Colonic mucosa (tissue), 4 donors: Measurements from ENCODE around the gene IL19. TPM values are rescaled to one million over a fixed set of nuclear protein-coding genes. Genes with fewer than 3 reads are reported as not detected.
"Not testable (repeated sequence)": the region's sequence is repeated elsewhere in the genome, so short reads cannot be mapped to it uniquely, and the experiment has no call there.

Experiments
- DNase-seq: peaks from one replicate; pipeline ENCODE4 v3.0.0-alpha.2; 2020
- H3K27ac ChIP-seq: fragments of 200-600 bp; one replicate; pipeline ENCODE4 v1.8.0; 2021
- H3K27me3 ChIP-seq: fragments of 200-600 bp; one replicate; pipeline ENCODE4 v1.8.0; 2021
- H3K36me3 ChIP-seq: fragments of 200-600 bp; one replicate; pipeline ENCODE4 v1.8.0; 2021
- H3K4me1 ChIP-seq: fragments of 200-600 bp; one replicate; pipeline ENCODE4 v1.8.0; 2021; ENCODE audit warnings: mild to moderate bottlenecking
- H3K4me3 ChIP-seq: fragments of 200-600 bp; one replicate; pipeline ENCODE4 v1.8.0; 2021
- H3K9ac ChIP-seq, 2 donors: one replicate each; pipeline ENCODE4 v1.7.0; 2013; ENCODE audit warnings: control low read depth in 2 of 2, low read depth in 2 of 2, low read length in 2 of 2
- H3K9me3 ChIP-seq: fragments of 200-600 bp; one replicate; pipeline ENCODE4 v1.8.0; 2021
- CTCF ChIP-seq: fragments of 200-600 bp; IDR thresholded peaks from one replicate; pipeline ENCODE4 v1.8.0; 2022; ENCODE audit warnings: antibody characterized with exemption, mild to moderate bottlenecking
- intact Hi-C: fragments of 100-400 bp; cut with DNase I; formaldehyde crosslinking; loops from one replicate; pipeline ENCODE4 v1.14.1; 2022
- total RNA-seq, 2 donors: library from RNA; stranded (reverse); fragmentation: NEBNext Ultra II Directional in 1 of 2; extraction: Animal tissue kit (Norgen Biotek cat#: 25700) in 1 of 2; gene quantifications; one replicate each; pipeline ENCODE4 v1.2.1, GENCODE V29; 2021
- donor health status: healthy.
- donor health status: DM: no; HTN: no; CAD: no.
- donor health status: DM: no; HTN: no; CAD: no.

Gene IL19
- total RNA-seq, 2 donors from 2014 or later = 0.40 TPM; not detected in 1

- TF ChIP-seq CTCF = no peak
- no peak for DNase-seq
- Histone ChIP-seq H3K27ac (no peak overlapping the region), H3K27me3 (no peaks in the 10 kb centered on the region), H3K4me3 (no peak overlapping the region), H3K9ac (no peak overlapping the region), H3K36me3 (no peaks in the 10 kb centered on the region), H3K4me1 (no peaks in the 10 kb centered on the region), H3K9me3 (no peaks in the 10 kb centered on the region)
- intact Hi-C loops = no loop called here
Measured at GRCh38 chr1:206851341-206852010, 80.9 kb downstream of the IL19 start.

- H3K36me3 ChIP-seq, DNase-seq, H3K9ac ChIP-seq, H3K27me3 ChIP-seq, intact Hi-C loops, H3K4me3 ChIP-seq, H3K4me1 ChIP-seq, H3K9me3 ChIP-seq, H3K27ac ChIP-seq: not testable (repeated sequence)
Measured at GRCh38 chr1:206852662-206853061, 82.1 kb downstream of the IL19 start.

- H3K9ac ChIP-seq, H3K27ac ChIP-seq, H3K4me1 ChIP-seq, intact Hi-C loops, H3K4me3 ChIP-seq, H3K9me3 ChIP-seq, H3K36me3 ChIP-seq, H3K27me3 ChIP-seq, DNase-seq: not testable (repeated sequence)
Measured at GRCh38 chr1:206853696-206854095, 83.1 kb downstream of the IL19 start.

- TF ChIP-seq CTCF = no peak
- Histone ChIP-seq H3K27me3 (no peaks in the 10 kb centered on the region), H3K9ac (no peak overlapping the region), H3K36me3 (no peaks in the 10 kb centered on the region), H3K4me1 (no peaks in the 10 kb centered on the region), H3K27ac (no peak overlapping the region), H3K9me3 (no peaks in the 10 kb centered on the region), H3K4me3 (no peak overlapping the region)
- DNase-seq = no peak
- intact Hi-C loops = no loop called here
Measured at GRCh38 chr1:206854401-206855129, 84.0 kb downstream of the IL19 start.

GRCh38 chr1:206855859-206856258 is 85.3 kb downstream of the IL19 start:
- DNase-seq = no peak
- no peaks in the 10 kb centered on the region for H3K36me3 ChIP-seq
- intact Hi-C loops = no loop called here
- H3K9ac ChIP-seq = no peak overlapping the region
- H3K27ac ChIP-seq = no peak overlapping the region
- no peaks in the 10 kb centered on the region for H3K9me3 ChIP-seq
- no peaks in the 10 kb centered on the region for H3K27me3 ChIP-seq
- no peak for TF ChIP-seq CTCF
- H3K4me3 ChIP-seq = no peak overlapping the region
- H3K4me1 ChIP-seq = no peaks in the 10 kb centered on the region

- H3K9me3 ChIP-seq = no peaks in the 10 kb centered on the region
- no peak for DNase-seq
- no peak overlapping the region for H3K27ac ChIP-seq
- H3K4me3 ChIP-seq = no peak overlapping the region
- no peaks in the 10 kb centered on the region for H3K36me3 ChIP-seq
- intact Hi-C loops = no loop called here
- H3K27me3 ChIP-seq = no peaks in the 10 kb centered on the region
- no peak for TF ChIP-seq CTCF
- H3K9ac ChIP-seq = no peak overlapping the region
- no peaks in the 10 kb centered on the region for H3K4me1 ChIP-seq
Measured at GRCh38 chr1:206856674-206857464, 86.3 kb downstream of the IL19 start.
